ENCODE results near the gene ARMH1.

Gene ARMH1

GRCh38 chr1:44641126-44642102, 33.1 kb upstream of the ARMH1 start:
- no peak for TF ChIP-seq CTCF (IDR thresholded peaks at IDR 0.05)

DNA sequence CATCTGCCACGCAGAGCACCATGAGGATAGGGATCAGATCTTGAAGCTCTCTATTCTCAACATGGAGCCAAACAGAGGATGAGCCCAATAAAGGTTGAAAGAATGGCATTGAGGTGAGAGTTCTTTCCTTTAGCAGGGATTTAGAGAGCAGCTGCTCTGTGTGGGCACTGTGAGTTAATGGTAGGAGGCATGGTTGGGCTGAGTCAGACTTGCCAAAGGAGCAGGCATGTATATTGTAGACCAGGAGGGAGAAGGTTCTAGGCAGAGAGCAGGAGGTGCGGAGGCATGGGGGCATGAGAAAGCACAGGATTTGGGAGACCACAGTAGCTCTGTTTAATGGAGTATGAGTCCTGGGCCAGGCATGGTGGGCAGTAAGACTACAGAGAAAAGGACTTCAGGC, 32.3 kb upstream of the ARMH1 start:
- TF ChIP-seq CTCF (IDR thresholded peaks at IDR 0.05): no peak

GRCh38 chr1:44642925-44643324, 31.6 kb upstream of the ARMH1 start:
- TF ChIP-seq CTCF (IDR thresholded peaks at IDR 0.05): no peak

DNA sequence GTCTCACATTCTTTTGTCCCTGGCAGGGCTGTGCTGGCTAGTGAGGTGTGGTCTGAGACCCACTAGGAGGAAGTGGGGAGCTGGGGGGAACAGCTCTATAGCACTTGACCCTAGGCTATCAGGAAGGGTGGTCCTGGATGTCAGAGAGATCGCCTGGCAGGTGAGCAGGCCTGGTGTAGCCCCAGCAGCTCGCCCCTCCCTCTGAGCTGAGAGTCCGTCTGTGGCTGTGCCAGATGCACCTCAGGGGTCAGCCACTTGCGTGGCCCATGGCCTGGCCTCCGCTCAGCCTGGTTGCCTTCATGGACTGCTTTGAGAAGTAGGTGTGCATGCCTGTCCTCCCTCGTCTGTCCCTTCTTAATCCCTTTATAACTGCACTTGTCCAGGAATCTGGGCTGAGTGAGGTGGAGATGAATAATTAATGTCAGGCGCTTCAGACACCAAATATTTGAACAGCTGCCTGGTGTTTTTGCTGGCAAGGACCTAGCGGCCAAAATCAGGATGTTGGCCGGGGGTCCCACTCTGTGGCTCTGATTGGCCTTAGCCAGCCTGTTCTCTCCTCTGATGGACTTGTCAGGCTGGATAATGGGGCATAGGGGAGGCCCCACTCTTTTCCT, 30.7 kb upstream of the ARMH1 start:
- no peak for TF ChIP-seq CTCF (IDR thresholded peaks at IDR 0.05)

DNA sequence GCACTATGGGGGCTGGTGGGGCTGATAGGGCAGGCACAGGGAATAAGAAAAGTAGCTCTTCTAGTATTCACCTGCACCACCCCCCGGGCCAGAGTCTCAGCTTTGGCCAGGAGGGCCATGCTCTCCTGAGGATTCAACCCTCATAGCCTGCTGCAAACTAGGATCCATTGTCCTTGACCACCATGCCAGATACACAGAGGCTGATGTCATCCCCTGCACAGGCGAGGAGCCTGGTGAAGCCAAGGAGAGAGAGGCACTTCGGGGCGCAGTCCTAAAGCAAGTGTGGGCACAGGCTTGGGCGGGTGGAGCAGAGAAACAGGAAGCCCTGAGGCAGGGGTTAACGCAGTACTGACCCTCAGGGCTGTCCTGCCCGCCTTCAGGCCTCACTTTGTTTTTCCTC, 29.7 kb upstream of the ARMH1 start:
- no peak for TF ChIP-seq CTCF (IDR thresholded peaks at IDR 0.05)

DNA sequence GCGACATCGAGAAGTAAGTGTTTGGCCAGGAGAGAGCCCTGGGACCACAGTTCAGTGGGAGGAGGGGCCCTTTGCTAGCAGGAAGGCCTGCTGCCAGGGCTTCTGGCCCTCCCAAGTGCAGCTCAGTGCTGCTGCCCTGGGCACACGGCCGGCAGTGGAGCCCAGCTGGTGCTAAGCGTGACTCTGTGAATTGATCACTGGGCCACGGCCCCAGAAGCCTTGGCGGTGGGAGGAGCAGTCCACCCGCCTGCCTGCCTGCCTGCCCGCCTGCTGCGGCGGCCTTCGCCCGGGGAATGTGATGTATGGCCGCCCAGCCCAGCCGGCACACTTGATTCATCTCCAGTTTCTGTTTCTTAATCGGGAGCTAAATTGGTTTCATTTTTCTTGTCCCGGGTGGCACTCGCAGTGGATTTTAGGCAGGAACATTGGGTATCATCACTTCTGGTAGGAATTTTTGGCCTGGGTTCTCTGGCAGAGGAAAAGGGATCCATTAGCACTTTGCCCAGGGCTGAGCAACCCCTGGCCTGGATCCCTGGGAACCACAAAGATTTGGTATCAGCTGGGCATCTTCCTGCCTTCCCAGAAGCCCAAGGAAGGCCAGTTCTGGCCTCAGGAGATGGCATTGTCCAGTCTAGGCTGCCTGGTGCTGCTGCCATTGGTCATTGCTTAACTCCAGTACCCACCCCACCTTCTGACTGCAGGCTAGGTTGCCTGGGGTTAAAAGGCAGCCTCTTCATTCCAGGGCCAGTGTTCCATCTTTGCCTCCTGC, 28.9 kb upstream of the ARMH1 start:
- no peak for TF ChIP-seq CTCF (IDR thresholded peaks at IDR 0.05)

GRCh38 chr1:44646261-44647110, 28.0 kb upstream of the ARMH1 start:
- TF ChIP-seq CTCF (IDR thresholded peaks at IDR 0.05): no peak
